ENCODE results near the gene THEMIS.
"Not testable (repeated sequence)": the region's sequence is repeated elsewhere in the genome, so short reads cannot be mapped to it uniquely, and the experiment has no call there.

Gene THEMIS

DNA sequence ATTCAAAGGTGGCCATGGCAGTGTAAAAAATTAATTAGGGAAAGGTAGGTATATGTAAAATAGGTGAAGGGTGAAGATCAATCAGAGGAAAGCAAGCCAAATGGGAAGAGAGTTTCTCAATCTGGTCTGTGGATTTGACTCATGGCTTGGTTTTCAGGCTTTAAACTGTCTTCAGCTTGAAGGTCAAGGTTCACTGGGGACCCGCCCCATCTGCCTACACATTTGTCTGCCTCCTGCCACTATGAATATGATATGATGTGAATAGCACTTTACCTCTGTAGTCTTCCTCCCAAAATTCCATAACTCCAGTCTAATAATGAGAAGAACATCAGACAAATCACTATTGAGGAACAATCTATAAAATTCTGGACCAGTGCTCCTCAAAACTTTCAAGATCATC, 32.3 kb upstream of the THEMIS start:
- Histone ChIP-seq H3K9me3 (ENCODE audit: control insufficient read depth, insufficient read depth, low read length) (no peaks in the 10 kb centered on the region), H3K4me1 (ENCODE audit: control insufficient read depth, insufficient read depth, low read length) (no peaks in the 10 kb centered on the region), H3K9ac (ENCODE audit: low read depth, low read length) (no peak overlapping the region), H3K36me3 (ENCODE audit: control insufficient read depth, insufficient read depth, low read length) (no peaks in the 10 kb centered on the region), H3K4me3 (ENCODE audit: low read depth, low read length) (no peak overlapping the region), H3K27me3 (ENCODE audit: control insufficient read depth, insufficient read depth, low read length) (no peaks in the 10 kb centered on the region)

DNA sequence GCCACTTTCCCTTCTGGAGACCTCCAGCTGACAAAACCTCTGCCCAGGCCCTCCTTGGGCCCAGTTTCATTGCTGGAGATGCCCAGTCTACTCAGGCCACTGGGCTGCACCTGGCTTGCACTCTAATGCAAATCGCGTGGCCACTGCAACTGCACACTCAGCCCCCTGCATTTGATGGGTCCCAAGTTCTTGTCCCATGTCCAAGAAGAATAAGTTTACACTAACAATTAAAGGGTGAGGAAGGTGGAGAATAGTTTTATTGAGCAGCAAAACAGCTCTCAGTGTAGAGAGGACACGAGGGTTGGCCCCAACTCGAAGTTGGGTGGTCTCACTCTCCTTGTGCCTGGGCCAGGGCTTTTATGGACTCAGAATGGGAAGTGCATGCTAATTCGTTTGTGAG, 31.9 kb upstream of the THEMIS start:
- H3K9me3 ChIP-seq (ENCODE audit: control insufficient read depth, insufficient read depth, low read length) = no peaks in the 10 kb centered on the region
- H3K36me3 ChIP-seq (ENCODE audit: control insufficient read depth, insufficient read depth, low read length) = no peaks in the 10 kb centered on the region
- H3K27me3 ChIP-seq (ENCODE audit: control insufficient read depth, insufficient read depth, low read length) = no peaks in the 10 kb centered on the region
- H3K4me1 ChIP-seq (ENCODE audit: control insufficient read depth, insufficient read depth, low read length) = no peaks in the 10 kb centered on the region
- no peak overlapping the region for H3K9ac ChIP-seq (ENCODE audit: low read depth, low read length)
- H3K4me3 ChIP-seq (ENCODE audit: low read depth, low read length) = no peak overlapping the region

DNA sequence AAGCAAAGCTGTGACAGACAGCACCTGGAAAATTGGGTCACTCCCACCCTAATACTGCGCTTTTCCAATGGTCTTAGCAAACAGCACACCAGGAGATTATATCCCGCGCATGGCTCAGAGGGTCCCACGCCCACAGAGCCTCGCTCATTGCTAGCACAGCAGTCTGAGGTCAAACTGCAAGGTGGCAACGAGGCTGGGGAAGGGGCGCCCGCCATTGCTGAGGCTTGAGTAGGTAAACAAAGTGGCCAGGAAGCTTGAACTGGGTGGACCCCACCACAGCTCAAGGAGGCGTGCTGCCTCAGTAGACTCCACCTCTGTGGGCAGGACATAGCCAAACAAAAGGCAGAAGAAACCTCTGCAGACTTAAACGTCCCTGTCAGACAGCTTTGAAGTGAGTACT, 25.6 kb upstream of the THEMIS start:
- H3K9me3 ChIP-seq (ENCODE audit: control insufficient read depth, insufficient read depth, low read length); H3K36me3 ChIP-seq (ENCODE audit: control insufficient read depth, insufficient read depth, low read length); H3K4me1 ChIP-seq (ENCODE audit: control insufficient read depth, insufficient read depth, low read length); H3K27me3 ChIP-seq (ENCODE audit: control insufficient read depth, insufficient read depth, low read length); H3K9ac ChIP-seq (ENCODE audit: low read depth, low read length); H3K4me3 ChIP-seq (ENCODE audit: low read depth, low read length): not testable (repeated sequence)

DNA sequence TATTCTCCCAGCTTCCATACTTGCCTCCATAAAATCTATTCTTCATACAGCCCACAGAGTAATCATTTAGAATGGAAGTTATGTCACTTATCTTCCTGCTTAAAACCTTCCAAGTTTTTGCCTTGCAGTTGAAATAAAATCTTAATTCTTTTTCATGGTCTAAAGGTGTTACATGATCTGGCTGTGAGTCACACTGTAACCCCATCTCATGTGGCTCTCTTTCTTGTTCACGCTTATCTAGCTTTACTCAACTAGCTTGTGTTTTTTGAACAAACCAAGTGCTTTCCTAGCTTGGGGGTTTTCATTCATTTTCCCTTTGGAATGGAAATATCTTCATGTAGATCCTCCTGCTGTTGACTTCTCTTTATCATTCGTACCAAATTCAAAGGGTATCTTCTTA, 23.6 kb upstream of the THEMIS start:
- H3K4me3 ChIP-seq (ENCODE audit: low read depth, low read length) = no peak overlapping the region
- H3K36me3 ChIP-seq (ENCODE audit: control insufficient read depth, insufficient read depth, low read length) = no peaks in the 10 kb centered on the region
- no peaks in the 10 kb centered on the region for H3K9me3 ChIP-seq (ENCODE audit: control insufficient read depth, insufficient read depth, low read length)
- H3K9ac ChIP-seq (ENCODE audit: low read depth, low read length) = no peak overlapping the region
- H3K27me3 ChIP-seq (ENCODE audit: control insufficient read depth, insufficient read depth, low read length) = no peaks in the 10 kb centered on the region
- H3K4me1 ChIP-seq (ENCODE audit: control insufficient read depth, insufficient read depth, low read length) = no peaks in the 10 kb centered on the region

DNA sequence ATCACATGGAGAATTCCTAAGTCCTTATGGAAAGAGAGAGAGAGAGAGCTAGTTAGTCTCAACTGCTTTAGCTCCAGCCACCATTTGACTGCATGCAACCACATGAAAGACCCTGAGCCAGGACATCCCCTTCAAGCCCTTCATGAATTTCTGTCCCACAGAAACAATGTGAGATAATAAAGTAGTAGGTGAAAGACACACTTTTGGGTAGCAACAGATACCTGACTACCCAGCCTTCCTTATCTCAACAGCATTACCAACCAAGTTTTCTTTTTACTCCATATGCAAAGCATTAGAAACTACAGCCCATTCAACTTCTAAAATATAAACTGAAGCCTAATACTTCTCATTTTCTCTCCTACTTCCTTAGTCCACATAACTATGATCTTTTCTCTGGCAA, 23.2 kb upstream of the THEMIS start:
- H3K9ac ChIP-seq (ENCODE audit: low read depth, low read length) = no peak overlapping the region
- no peaks in the 10 kb centered on the region for H3K4me1 ChIP-seq (ENCODE audit: control insufficient read depth, insufficient read depth, low read length)
- no peaks in the 10 kb centered on the region for H3K27me3 ChIP-seq (ENCODE audit: control insufficient read depth, insufficient read depth, low read length)
- no peaks in the 10 kb centered on the region for H3K9me3 ChIP-seq (ENCODE audit: control insufficient read depth, insufficient read depth, low read length)
- H3K4me3 ChIP-seq (ENCODE audit: low read depth, low read length) = no peak overlapping the region
- H3K36me3 ChIP-seq (ENCODE audit: control insufficient read depth, insufficient read depth, low read length) = no peaks in the 10 kb centered on the region

DNA sequence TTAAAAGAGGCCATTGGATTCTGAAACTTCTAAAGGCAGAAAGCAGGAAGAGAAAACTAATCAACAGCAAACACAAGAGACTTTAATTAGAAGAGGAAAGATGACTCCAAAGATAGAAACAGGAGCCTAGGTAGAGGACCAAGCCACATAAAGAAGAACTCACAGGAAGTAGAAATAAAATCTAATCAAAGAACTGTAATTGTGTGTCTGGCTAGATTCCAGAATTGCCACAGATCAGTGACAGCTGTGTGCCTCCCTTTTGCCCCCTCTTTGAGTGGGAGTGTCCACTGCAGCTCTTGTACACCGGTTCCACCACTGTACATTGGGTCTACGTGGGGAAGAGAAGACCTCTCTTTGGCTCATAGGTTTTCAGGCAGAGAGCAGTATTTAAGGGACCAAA, 22.3 kb upstream of the THEMIS start:
- H3K27me3 ChIP-seq (ENCODE audit: control insufficient read depth, insufficient read depth, low read length) = no peaks in the 10 kb centered on the region
- no peak overlapping the region for H3K4me3 ChIP-seq (ENCODE audit: low read depth, low read length)
- no peaks in the 10 kb centered on the region for H3K36me3 ChIP-seq (ENCODE audit: control insufficient read depth, insufficient read depth, low read length)
- no peaks in the 10 kb centered on the region for H3K9me3 ChIP-seq (ENCODE audit: control insufficient read depth, insufficient read depth, low read length)
- no peak overlapping the region for H3K9ac ChIP-seq (ENCODE audit: low read depth, low read length)
- H3K4me1 ChIP-seq (ENCODE audit: control insufficient read depth, insufficient read depth, low read length) = no peaks in the 10 kb centered on the region

DNA sequence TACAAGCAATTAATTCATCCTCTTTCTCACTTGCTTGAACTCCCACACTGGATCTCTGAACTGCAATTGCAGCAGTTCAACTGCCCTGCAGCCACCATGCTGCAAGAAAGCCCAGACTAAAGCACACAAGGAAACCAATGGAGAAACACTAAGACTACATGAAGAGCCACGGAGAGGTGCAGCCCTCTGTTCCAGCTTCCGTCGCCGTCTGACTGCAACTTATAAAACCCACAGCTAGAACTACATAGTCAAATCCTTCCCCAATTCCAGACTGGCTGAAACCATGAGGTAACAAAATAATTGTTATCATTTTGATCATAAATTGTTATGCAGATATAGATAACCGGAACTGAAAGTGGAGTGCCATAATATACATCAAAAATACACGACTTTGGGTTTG, 21.1 kb upstream of the THEMIS start:
- Histone ChIP-seq H3K4me1 (ENCODE audit: control insufficient read depth, insufficient read depth, low read length) (no peaks in the 10 kb centered on the region), H3K4me3 (ENCODE audit: low read depth, low read length) (no peak overlapping the region), H3K9ac (ENCODE audit: low read depth, low read length) (no peak overlapping the region), H3K36me3 (ENCODE audit: control insufficient read depth, insufficient read depth, low read length) (no peaks in the 10 kb centered on the region), H3K27me3 (ENCODE audit: control insufficient read depth, insufficient read depth, low read length) (no peaks in the 10 kb centered on the region), H3K9me3 (ENCODE audit: control insufficient read depth, insufficient read depth, low read length) (no peaks in the 10 kb centered on the region)

DNA sequence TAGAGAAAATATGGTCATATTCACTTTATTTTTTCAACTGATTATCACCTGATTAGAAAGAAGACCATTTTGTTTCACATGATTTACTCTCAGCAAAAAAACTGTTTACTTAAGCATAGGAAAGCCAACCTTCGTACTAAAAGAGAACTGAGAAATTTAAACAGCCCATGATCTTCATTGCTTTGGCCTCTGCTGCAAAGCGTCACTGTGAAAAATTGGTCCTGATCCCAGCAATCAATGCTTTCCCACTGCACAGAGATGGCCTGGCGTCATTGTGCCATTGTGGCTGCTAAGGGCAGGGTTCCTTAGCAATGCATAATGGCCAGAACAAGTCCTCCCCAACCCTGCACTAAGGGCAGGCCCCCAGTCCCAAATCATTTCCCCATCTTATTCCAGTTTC, 19.9 kb upstream of the THEMIS start:
- no peak overlapping the region for H3K9ac ChIP-seq (ENCODE audit: low read depth, low read length)
- H3K4me3 ChIP-seq (ENCODE audit: low read depth, low read length) = no peak overlapping the region
- H3K27me3 ChIP-seq (ENCODE audit: control insufficient read depth, insufficient read depth, low read length) = no peaks in the 10 kb centered on the region
- no peaks in the 10 kb centered on the region for H3K4me1 ChIP-seq (ENCODE audit: control insufficient read depth, insufficient read depth, low read length)
- H3K9me3 ChIP-seq (ENCODE audit: control insufficient read depth, insufficient read depth, low read length) = no peaks in the 10 kb centered on the region
- no peaks in the 10 kb centered on the region for H3K36me3 ChIP-seq (ENCODE audit: control insufficient read depth, insufficient read depth, low read length)

DNA sequence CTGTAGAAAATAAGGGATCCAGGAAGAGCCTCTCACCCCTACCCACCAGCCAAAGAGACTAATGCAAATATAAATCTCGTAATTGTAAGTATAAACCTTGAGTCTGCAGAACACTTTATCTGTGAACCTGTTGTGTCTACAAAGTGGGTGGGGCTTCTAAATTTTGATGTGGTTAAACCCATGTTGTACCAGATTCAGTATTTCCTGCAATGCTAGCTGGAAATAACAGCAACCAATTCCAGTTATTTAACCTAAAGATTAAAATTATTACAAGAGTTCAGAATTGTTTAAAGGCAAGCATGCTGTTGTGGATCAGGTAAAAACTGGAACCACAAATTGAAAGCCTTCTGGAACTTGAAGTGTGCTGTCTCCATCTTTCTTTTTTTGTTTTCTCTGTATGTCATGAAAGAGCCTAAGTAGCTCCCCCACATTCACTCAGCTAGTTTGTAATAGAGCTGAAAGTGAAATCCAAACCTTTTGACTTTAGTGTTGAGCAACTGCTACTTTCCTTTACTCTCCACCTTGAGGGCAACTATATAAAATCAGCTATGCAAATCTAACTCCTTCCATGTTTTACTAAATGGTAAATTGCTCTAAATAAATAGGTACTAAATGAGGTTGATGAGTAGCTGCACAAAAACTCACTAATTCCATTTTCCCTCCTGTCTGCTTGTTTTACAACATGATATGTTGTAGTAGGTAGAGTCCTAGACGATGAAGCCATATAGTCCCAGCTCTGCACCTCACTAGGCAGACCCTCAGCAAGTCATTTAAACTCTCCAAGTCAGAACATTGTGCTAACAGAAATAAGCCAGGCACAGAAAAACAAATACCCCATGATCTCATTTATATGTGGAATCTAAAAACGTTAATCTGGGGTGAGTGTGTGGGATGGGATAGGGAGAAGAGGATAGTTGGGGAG, 17.9 kb upstream of the THEMIS start:
- Histone ChIP-seq H3K9me3 (ENCODE audit: control insufficient read depth, insufficient read depth, low read length) (no peaks in the 10 kb centered on the region), H3K4me1 (ENCODE audit: control insufficient read depth, insufficient read depth, low read length) (no peaks in the 10 kb centered on the region)

DNA sequence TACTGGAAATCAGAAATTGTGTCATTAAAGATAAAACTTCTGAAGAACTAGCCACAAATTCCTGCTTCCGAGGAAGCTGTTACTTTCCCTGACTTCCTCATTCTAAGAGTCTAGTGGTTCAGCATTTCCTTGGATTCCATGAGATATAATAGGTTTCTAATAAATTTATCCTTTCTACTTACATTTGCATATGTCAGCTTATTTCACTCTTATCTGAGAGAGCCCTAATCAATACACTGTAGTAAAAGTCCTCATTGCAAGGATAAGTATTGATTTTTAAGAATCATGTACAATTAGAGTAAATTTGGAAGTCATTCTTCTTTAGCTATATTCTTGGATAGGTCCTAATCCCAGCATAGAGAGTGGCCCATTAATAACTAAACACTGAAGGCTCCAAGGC, 16.9 kb upstream of the THEMIS start:
- H3K9me3 ChIP-seq (ENCODE audit: control insufficient read depth, insufficient read depth, low read length) = no peaks in the 10 kb centered on the region
- H3K27me3 ChIP-seq (ENCODE audit: control insufficient read depth, insufficient read depth, low read length) = no peaks in the 10 kb centered on the region
- no peak overlapping the region for H3K9ac ChIP-seq (ENCODE audit: low read depth, low read length)
- H3K4me3 ChIP-seq (ENCODE audit: low read depth, low read length) = no peak overlapping the region
- no peaks in the 10 kb centered on the region for H3K36me3 ChIP-seq (ENCODE audit: control insufficient read depth, insufficient read depth, low read length)
- no peaks in the 10 kb centered on the region for H3K4me1 ChIP-seq (ENCODE audit: control insufficient read depth, insufficient read depth, low read length)

More for the DNA sequence above, 17.9 kb upstream of the THEMIS start:
- Histone ChIP-seq H3K4me3 (ENCODE audit: low read depth, low read length) (no peak overlapping the region), H3K27me3 (ENCODE audit: control insufficient read depth, insufficient read depth, low read length) (no peaks in the 10 kb centered on the region), H3K9ac (ENCODE audit: low read depth, low read length) (no peak overlapping the region), H3K36me3 (ENCODE audit: control insufficient read depth, insufficient read depth, low read length) (no peaks in the 10 kb centered on the region)

DNA sequence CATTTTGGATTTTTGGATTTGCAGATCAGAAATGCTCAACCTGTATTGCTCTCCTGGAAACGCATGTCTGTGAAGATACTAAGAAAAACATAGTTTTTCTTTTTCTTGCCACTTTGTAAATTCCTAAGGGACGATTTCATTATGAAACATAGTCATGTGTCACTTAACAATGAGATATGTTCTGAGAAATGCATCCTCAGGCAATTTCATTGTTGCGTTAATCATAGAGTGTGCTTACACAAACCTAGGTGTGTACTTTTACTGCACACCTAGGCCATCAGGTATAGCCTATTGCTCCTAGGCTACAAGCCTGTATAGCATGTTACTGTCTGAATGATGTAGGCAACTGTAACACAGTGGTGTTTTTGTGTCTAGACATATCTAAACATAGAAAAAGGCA, 13.4 kb upstream of the THEMIS start:
- Histone ChIP-seq H3K4me1 (ENCODE audit: control insufficient read depth, insufficient read depth, low read length) (no peaks in the 10 kb centered on the region), H3K36me3 (ENCODE audit: control insufficient read depth, insufficient read depth, low read length) (no peaks in the 10 kb centered on the region)

DNA sequence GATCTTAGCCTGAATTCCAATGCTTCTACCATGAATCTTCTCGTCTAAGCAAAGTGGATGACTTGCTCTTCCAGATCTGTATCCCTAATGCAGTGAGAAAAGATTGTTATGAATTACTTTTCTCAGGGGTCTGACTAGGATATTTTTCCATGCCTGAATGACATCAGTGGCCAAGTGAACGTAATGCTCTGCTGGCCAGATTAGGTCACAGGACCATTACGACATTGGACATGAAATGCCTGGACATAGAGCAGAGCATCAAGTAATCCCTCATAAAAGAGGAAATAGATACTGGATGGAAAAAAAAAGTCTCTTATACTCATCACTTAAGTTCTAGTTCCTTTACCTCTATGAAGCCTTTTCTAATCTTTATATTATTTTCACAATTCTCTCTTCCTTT, 12.1 kb upstream of the THEMIS start:
- Histone ChIP-seq H3K9ac (ENCODE audit: low read depth, low read length) (no peak overlapping the region), H3K4me3 (ENCODE audit: low read depth, low read length) (no peak overlapping the region), H3K9me3 (ENCODE audit: control insufficient read depth, insufficient read depth, low read length) (no peaks in the 10 kb centered on the region), H3K27me3 (ENCODE audit: control insufficient read depth, insufficient read depth, low read length) (no peaks in the 10 kb centered on the region), H3K4me1 (ENCODE audit: control insufficient read depth, insufficient read depth, low read length) (no peaks in the 10 kb centered on the region), H3K36me3 (ENCODE audit: control insufficient read depth, insufficient read depth, low read length) (no peaks in the 10 kb centered on the region)

More for the DNA sequence above, 13.4 kb upstream of the THEMIS start:
- Histone ChIP-seq H3K9ac (ENCODE audit: low read depth, low read length) (no peak overlapping the region), H3K27me3 (ENCODE audit: control insufficient read depth, insufficient read depth, low read length) (no peaks in the 10 kb centered on the region), H3K4me3 (ENCODE audit: low read depth, low read length) (no peak overlapping the region), H3K9me3 (ENCODE audit: control insufficient read depth, insufficient read depth, low read length) (no peaks in the 10 kb centered on the region)
